ENCODE data around the gene ST3GAL6.

ST3GAL6 gene

GRCh38 chr3:98741121-98741716, 21.9 kb upstream of the ST3GAL6 start:
- Histone ChIP-seq H3K79me2 (ENCODE audit: control insufficient read depth, low read length) (no peaks in the 10 kb centered on the region), H3K9me3 (ENCODE audit: control insufficient read depth, insufficient read depth, low read length) (no peaks in the 10 kb centered on the region), H3K27me3 (ENCODE audit: control insufficient read depth, low read length) (no peaks in the 10 kb centered on the region), H3K4me1 (ENCODE audit: control insufficient read depth, low read length) (no peaks in the 10 kb centered on the region), H3K4me2 (ENCODE audit: low read length) (no peak overlapping the region), H3F3A (ENCODE audit: control insufficient read depth, insufficient read depth) (no peaks in the 10 kb centered on the region), H3K36me3 (ENCODE audit: control insufficient read depth, low read length) (no peaks in the 10 kb centered on the region), H3K27ac (ENCODE audit: low read depth, low read length) (no peak overlapping the region), H4K20me1 (ENCODE audit: control insufficient read depth, insufficient read depth, low read depth, low read length) (no peaks in the 10 kb centered on the region), H3K4me3 (ENCODE audit: low read length) (no peak overlapping the region), H3K9me2 (replicated peaks; ENCODE audit: control insufficient read depth, low read length) (no peaks in the 10 kb centered on the region)
- TF ChIP-seq EZH2phosphoT487 (IDR thresholded peaks at IDR 0.05; ENCODE audit: borderline replicate concordance, low read length) (no peak), CTCF (IDR thresholded peaks at IDR 0.05; ENCODE audit: low read depth, low read length, poor library complexity, severe bottlenecking) (no peak)

GRCh38 chr3:98743071-98743470, 20.1 kb upstream of the ST3GAL6 start:
- Histone ChIP-seq H3K4me2 (ENCODE audit: low read length) (no peak overlapping the region), H3K27ac (ENCODE audit: low read depth, low read length) (no peak overlapping the region)

GRCh38 chr3:98744283-98744682, 18.9 kb upstream of the ST3GAL6 start:
- H3K9me3 ChIP-seq (ENCODE audit: control insufficient read depth, insufficient read depth, low read length) = no peaks in the 10 kb centered on the region
- H3K36me3 ChIP-seq (ENCODE audit: control insufficient read depth, low read length) = no peaks in the 10 kb centered on the region
- no peaks in the 10 kb centered on the region for H3K4me1 ChIP-seq (ENCODE audit: control insufficient read depth, low read length)
- H3K27ac ChIP-seq (ENCODE audit: low read depth, low read length) = no peak overlapping the region
- no peaks in the 10 kb centered on the region for H3F3A ChIP-seq (ENCODE audit: control insufficient read depth, insufficient read depth)
- no peaks in the 10 kb centered on the region for H3K79me2 ChIP-seq (ENCODE audit: control insufficient read depth, low read length)
- H3K9me2 ChIP-seq (replicated peaks; ENCODE audit: control insufficient read depth, low read length) = no peaks in the 10 kb centered on the region
- no peak overlapping the region for H3K4me3 ChIP-seq (ENCODE audit: low read length)
- TF ChIP-seq CTCF (IDR thresholded peaks at IDR 0.05; ENCODE audit: low read depth, low read length, poor library complexity, severe bottlenecking) = no peak
- no peak for TF ChIP-seq EZH2phosphoT487 (IDR thresholded peaks at IDR 0.05; ENCODE audit: borderline replicate concordance, low read length)
- H3K27me3 ChIP-seq (ENCODE audit: control insufficient read depth, low read length) = no peaks in the 10 kb centered on the region
- no peak overlapping the region for H3K4me2 ChIP-seq (ENCODE audit: low read length)
- no peaks in the 10 kb centered on the region for H4K20me1 ChIP-seq (ENCODE audit: control insufficient read depth, insufficient read depth, low read depth, low read length)

More at GRCh38 chr3:98743071-98743470, 20.1 kb upstream of the ST3GAL6 start:
- Histone ChIP-seq H3K9me3 (ENCODE audit: control insufficient read depth, insufficient read depth, low read length) (no peaks in the 10 kb centered on the region), H3K4me3 (ENCODE audit: low read length) (no peak overlapping the region), H3K9me2 (replicated peaks; ENCODE audit: control insufficient read depth, low read length) (no peaks in the 10 kb centered on the region), H4K20me1 (ENCODE audit: control insufficient read depth, insufficient read depth, low read depth, low read length) (no peaks in the 10 kb centered on the region), H3K36me3 (ENCODE audit: control insufficient read depth, low read length) (no peaks in the 10 kb centered on the region), H3K27me3 (ENCODE audit: control insufficient read depth, low read length) (no peaks in the 10 kb centered on the region), H3K4me1 (ENCODE audit: control insufficient read depth, low read length) (no peaks in the 10 kb centered on the region), H3F3A (ENCODE audit: control insufficient read depth, insufficient read depth) (no peaks in the 10 kb centered on the region), H3K79me2 (ENCODE audit: control insufficient read depth, low read length) (no peaks in the 10 kb centered on the region)
- TF ChIP-seq CTCF (IDR thresholded peaks at IDR 0.05; ENCODE audit: low read depth, low read length, poor library complexity, severe bottlenecking) (no peak), EZH2phosphoT487 (IDR thresholded peaks at IDR 0.05; ENCODE audit: borderline replicate concordance, low read length) (no peak)

All from DOHH2 (cell line).